Esophagus muscularis mucosa (tissue), 4 donors: Measurements from ENCODE around the gene KLHL29. TPM values are rescaled to one million over a fixed set of nuclear protein-coding genes. Genes with fewer than 3 reads are reported as not detected.
A peak's percentile ranks its signal among the peaks of the same experiment; 100 is the strongest.

Source experiments
- DNase-seq: peaks from one replicate; pipeline ENCODE4 v3.0.0-alpha.2; 2017; ENCODE audit errors: extremely low spot score
- H3K27ac ChIP-seq, 4 donors: fragments of 200-600 bp; sonication (generic); replicated peaks in 1 of 4; 1 replicate in 3 of 4; 2 replicates in 1 of 4; pipeline ENCODE4 v1.5.1; 2016 to 2019; ENCODE audit warnings: mild to moderate bottlenecking in 1 of 4
- H3K27me3 ChIP-seq, 4 donors: fragments of 200-600 bp; sonication (generic); one replicate each; pipeline versions ENCODE4 v1.5.1 to v1.6.0; 2016 to 2019
- H3K36me3 ChIP-seq, 4 donors: fragments of 200-600 bp; sonication (generic); one replicate each; pipeline ENCODE4 v1.5.1; 2016 to 2019
- H3K4me1 ChIP-seq, 4 donors: fragments of 200-600 bp; sonication (generic); one replicate each; pipeline ENCODE4 v1.5.1; 2016 to 2019
- H3K4me3 ChIP-seq, 4 donors: fragments of 200-600 bp; sonication (generic); 1 replicate in 2 of 4; 2 replicates in 2 of 4; pipeline ENCODE4 v1.5.1; 2016 to 2019; ENCODE audit warnings: mild to moderate bottlenecking in 4 of 4, moderate library complexity in 1 of 4
- H3K9me3 ChIP-seq, 4 donors: fragments of 200-600 bp; sonication (generic); 1 replicate in 3 of 4; 2 replicates in 1 of 4; pipeline ENCODE4 v1.5.1; 2016 to 2019
- CTCF ChIP-seq, 3 experiments: fragments of 200-600 bp in 2 of 3; fragments of 450-650 bp in 1 of 3; sonication (generic) in 2 of 3; IDR thresholded peaks; one replicate each; pipeline ENCODE4 v1.5.1; 2017 to 2019; ENCODE audit warnings: antibody characterized with exemption in 3 of 3, mild to moderate bottlenecking in 2 of 3, moderate library complexity in 1 of 3
- EP300 ChIP-seq: sonication (generic); formaldehyde crosslinking; IDR thresholded peaks from one replicate; pipeline ENCODE4 v1.6.1; 2017; ENCODE audit warnings: antibody characterized with exemption
- POLR2A ChIP-seq: fragments of 450-650 bp; IDR thresholded peaks from one replicate; pipeline ENCODE4 v1.6.1; 2017; ENCODE audit warnings: antibody characterized with exemption, moderate library complexity, mild to moderate bottlenecking, low read depth
- POLR2AphosphoS5 ChIP-seq, 2 donors: sonication (generic); formaldehyde crosslinking; IDR thresholded peaks; one replicate each; pipeline ENCODE4 v1.6.1; 2017; ENCODE audit warnings: antibody characterized with exemption in 2 of 2
- WGBS: methylation state at CpG from one replicate; pipeline ENCODE4 v1.1.5; 2018; 5-methylcytosine and 5-hydroxymethylcytosine counted together
- intact Hi-C: fragments of 100-400 bp; cut with DNase I; formaldehyde crosslinking; loops from one replicate; pipeline ENCODE4 v1.15.1; 2023
- total RNA-seq, 4 donors: library from RNA; depleted of rRNA; stranded (reverse); fragments of >200 nt; gene quantifications; one replicate each; pipeline versions ENCODE4 v1.1.0 to v1.2.1, GENCODE V29; 2016

Gene KLHL29
- total RNA-seq, 4 donors from 2014 or later = 22.0 to 26.1 (median 23.4) TPM

- 71% methylated on average over 14 of the region's 15 CpGs for WGBS
- intact Hi-C loops = loop anchor here (10.0 kb wide), 1 partner anchor 84 kb away; the partner anchor contains the start of gene KLHL29
- no peaks in the 10 kb centered on the region for H3K27me3 ChIP-seq
- H3K9me3 ChIP-seq = no peaks in the 10 kb centered on the region
- H3K27ac ChIP-seq = peak overlapping the region in 2 of 4 donors; percentile 12 to 52
- no peaks in the 10 kb centered on the region for H3K36me3 ChIP-seq
- TF ChIP-seq CTCF (IDR thresholded peaks at IDR 0.05) (no peak), POLR2AphosphoS5 (IDR thresholded peaks at IDR 0.05) (no peak)
- no peak for DNase-seq
- H3K4me3 ChIP-seq = no peak overlapping the region
- H3K4me1 ChIP-seq = peaks cover 0 to 44% (median 36%) of the 10 kb centered on the region in 4 donors
Observed at GRCh38 chr2:23468474-23469141, 83.6 kb downstream of the KLHL29 start.

GRCh38 chr2:23469142-23469540, 84.2 kb downstream of the KLHL29 start:
- Histone ChIP-seq H3K27ac (peak overlapping the region in 1 of 4 donors; percentile 52), H3K36me3 (no peaks in the 10 kb centered on the region), H3K4me1 (peaks cover 0 to 44% (median 36%) of the 10 kb centered on the region in 4 donors), H3K9me3 (no peaks in the 10 kb centered on the region), H3K4me3 (no peak overlapping the region), H3K27me3 (no peaks in the 10 kb centered on the region)
- WGBS = 92% methylated on average over 9 of the region's 10 CpGs
- DNase-seq = no peak
- intact Hi-C loops = loop anchor here (10.0 kb wide), 1 partner anchor 84 kb away; the partner anchor contains the start of gene KLHL29
- no peak for TF ChIP-seq POLR2A
- TF ChIP-seq CTCF (IDR thresholded peaks at IDR 0.05) = no peak
- TF ChIP-seq EP300 = no peak
- TF ChIP-seq POLR2AphosphoS5 (IDR thresholded peaks at IDR 0.05) = no peak

- intact Hi-C loops = no loop called here
- H3K4me1 ChIP-seq = peaks cover 0 to 15% (median 13%) of the 10 kb centered on the region in 4 donors
- DNase-seq = no peak
- no peak overlapping the region for H3K27ac ChIP-seq
- no peak for TF ChIP-seq POLR2A
- no peak for TF ChIP-seq EP300
- H3K4me3 ChIP-seq = no peak overlapping the region
- H3K9me3 ChIP-seq = no peaks in the 10 kb centered on the region
- WGBS = 80% methylated on average over 4 of the region's 4 CpGs
- H3K27me3 ChIP-seq = no peaks in the 10 kb centered on the region
- peaks cover 0 to 6% (median 0%) of the 10 kb centered on the region in 4 donors for H3K36me3 ChIP-seq
Observed at GRCh38 chr2:23475036-23475435, 90.1 kb downstream of the KLHL29 start.

GRCh38 chr2:23475473-23475872, 90.5 kb downstream of the KLHL29 start:
- 93% methylated on average over 11 of the region's 11 CpGs for WGBS
- H3K27ac ChIP-seq = no peak overlapping the region
- no peak for DNase-seq

More at GRCh38 chr2:23475473-23475872, 90.5 kb downstream of the KLHL29 start:
- intact Hi-C loops = no loop called here
- Histone ChIP-seq H3K27me3 (no peaks in the 10 kb centered on the region), H3K36me3 (peaks cover 0 to 6% (median 0%) of the 10 kb centered on the region in 4 donors), H3K4me3 (no peak overlapping the region), H3K9me3 (no peaks in the 10 kb centered on the region), H3K4me1 (peaks cover 0 to 15% (median 11%) of the 10 kb centered on the region in 4 donors)
- TF ChIP-seq POLR2AphosphoS5 (IDR thresholded peaks at IDR 0.05) (no peak), EP300 (no peak), POLR2A (no peak), CTCF (IDR thresholded peaks at IDR 0.05) (no peak)
